ENCODE results near the gene TTC34.

The TTC34 gene

DNA sequence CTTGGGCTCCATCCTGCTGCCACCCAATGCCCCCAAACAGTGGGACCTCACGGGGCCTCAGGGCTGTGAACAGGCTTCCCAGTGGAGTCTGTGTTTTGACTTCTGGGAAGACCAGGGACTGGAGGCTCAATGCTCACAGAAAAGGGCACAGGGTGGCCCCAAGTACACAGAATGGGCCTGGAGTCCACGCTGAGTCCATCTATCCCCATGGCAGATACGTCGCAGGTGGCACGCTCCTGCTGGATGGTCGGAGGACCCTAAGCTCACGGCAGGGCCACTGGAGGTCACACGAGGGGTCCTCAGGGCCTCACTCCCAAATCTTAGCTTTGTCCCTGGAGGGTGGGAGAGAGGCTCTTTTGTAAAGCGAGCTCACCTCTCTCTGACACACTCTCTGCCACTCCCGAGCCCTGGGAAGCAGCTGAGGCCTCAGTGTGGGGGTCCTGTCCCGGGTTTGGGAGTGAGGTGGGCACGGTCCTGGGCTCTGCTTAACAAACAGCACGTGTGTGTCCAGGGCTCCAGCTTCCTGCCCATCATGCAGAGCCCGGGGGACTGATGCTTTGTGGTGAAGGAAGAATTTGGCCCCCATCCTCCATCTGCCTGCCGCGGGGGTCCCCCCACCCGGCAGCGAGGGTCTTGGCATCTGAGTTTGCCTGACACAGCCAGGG, 27.2 kb upstream of the TTC34 start:
- DNase-seq, result no peak

DNA sequence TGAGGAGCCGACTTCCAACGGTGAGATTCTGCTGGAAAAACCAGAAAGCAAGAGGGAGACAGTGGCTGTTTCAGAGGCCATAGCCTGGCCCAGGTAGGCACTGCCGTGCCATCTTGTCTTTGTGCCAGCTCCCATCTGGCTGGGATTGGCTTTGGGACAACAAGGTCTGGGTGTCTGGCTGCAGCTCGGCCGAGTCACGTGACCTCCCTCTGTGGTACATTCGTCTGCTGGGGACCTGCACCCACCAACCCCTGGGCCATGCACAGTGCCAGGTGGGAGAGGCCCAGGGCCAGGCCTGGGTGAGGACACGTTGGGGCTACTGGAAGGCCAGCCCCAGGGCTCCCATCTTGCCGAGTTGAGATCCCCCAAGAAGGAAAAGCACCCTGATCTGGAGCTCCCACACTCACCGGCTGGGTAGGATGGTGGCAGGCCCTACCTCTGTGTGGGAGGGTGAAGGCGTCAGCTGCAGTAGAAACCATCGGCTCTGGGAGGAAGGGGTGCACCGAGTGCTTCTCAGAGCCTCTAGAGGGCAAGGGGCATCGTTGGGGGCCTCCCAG, 25.3 kb upstream of the TTC34 start:
- DNase-seq, result no peak

DNA sequence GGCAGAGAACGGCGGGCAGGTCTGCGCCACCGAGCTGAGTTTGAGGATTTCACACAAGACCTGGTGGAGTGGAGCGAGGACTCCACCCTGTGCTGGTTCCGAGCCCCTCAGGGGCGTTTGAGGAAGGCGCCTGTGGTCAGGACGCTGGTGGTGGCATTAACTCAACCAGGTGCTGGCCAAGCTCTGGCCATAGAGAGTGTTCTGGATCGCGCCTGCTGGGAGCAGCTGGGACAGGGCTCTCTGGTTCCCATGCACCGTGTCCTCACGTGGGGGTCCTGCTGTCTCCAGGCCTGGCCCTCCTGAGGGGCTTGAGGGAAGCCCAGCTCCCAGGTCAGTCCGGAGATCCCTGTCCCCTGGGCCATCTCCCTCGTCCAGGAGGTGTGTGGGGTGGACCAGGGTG, 24.8 kb upstream of the TTC34 start:
- DNase-seq, result no peak

DNA sequence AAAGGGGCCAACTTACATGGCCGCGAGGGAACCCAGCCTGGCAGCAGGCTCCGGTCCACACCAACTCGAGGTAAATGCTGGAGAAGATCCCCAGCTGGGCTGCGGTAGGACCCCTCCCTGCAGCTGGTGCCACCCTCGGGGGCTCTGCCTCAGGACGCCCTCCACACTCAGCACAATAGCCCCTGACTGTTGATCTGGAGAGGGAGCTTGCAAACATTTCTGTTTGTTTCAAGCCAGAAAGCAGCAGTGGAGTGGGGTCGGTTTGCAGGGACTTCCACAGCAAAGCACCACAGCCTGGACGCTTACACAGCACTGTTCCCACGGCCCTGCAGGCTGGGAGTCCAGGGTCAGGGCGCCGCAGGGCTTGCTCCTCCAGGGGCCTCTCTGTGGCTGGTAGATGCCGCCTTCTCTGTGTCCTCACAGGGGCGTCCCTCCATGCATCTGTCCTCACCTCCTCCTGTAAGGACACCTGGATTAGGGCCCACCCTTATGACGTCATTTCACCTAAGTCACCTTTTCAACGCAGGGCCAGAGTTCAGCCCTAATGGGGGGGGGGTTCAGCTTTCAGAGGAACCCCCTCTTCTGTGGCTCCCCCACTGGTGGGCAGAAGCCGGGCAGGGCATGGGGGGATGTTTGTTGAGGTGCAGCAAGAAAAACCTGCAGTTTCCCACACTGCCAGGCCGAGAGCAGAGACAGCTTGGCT, 24.1 kb upstream of the TTC34 start:
- no peak for DNase-seq

DNA sequence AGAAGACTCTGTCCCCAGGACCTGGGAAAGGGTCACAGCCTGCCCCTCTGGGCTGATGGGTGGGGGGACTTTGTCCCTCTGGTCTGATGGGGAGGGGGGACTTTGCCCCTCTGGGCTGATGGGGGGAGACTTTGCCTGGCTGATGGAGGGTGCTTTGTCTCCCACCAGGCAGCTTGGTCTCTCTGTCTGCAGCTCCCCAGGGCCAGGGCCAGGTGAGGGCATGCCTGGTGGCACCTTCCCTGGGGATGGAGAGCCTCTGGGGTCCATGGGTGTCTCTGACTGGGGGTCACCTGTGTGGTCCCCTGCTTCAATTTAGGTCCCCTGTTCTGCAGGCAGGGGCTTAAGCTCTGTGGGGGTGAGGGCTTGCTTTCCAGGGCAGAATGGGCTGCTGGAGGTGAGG, 23.5 kb upstream of the TTC34 start:
- DNase-seq, result no peak

DNA sequence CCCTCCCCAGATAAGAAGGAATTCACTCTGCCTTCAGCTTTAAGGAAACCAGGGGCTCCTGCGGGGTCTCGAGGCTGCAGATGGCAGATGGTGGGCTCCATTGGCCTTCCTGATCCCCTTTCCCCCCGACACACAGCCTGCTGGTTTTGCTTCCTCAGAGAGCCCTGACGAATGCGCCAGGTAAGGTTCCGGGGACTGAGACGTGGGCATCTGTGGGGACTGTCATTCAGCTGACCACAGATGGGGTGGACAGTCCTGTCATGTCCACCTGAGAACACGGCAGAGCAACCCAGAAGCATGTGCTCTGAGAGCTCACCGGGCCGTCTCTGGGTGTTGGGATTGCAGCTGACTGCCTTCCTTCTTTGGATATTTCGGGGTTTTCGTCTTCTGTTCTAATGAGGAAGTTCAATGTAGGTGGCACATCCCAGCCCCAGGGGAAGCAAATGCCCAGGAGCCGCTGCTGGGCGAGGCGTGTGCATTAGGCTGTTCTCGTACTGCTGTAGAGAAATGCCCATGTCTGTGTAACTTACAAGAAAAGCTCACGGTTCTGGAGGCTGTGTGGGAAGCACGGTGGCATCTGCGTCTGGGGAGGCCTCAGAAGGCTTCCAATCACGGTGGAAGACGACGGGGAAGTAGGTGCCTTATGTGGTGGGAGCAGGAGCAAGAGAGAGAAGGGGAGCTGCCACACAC, 22.6 kb upstream of the TTC34 start:
- no peak for DNase-seq

DNA sequence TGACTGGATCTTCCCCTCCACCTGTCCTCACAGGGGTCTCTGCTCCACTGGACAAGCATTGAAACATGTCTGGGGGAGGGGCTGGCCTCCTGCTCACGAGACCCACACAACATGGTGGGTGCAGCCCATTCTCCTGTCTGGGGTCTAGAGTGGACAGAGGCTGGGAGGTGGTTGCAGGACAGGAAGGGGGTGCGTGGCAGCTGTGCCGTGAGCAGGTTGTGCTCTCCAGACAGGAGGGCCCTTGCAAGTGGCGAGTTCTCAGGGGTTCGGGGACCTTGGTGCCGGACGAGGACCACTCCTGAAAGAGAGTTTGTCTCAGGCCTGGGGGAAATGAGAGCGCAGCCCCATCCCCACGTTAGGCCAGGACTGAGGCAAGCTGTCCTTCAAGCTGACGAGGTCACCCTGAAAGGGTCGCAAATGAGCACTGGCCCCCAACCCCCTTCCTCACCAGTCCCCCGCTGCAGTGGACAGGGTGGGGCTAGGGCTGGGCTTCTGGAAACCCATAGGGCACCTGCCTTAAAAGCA, 21.2 kb upstream of the TTC34 start:
- DNase-seq, result no peak

DNA sequence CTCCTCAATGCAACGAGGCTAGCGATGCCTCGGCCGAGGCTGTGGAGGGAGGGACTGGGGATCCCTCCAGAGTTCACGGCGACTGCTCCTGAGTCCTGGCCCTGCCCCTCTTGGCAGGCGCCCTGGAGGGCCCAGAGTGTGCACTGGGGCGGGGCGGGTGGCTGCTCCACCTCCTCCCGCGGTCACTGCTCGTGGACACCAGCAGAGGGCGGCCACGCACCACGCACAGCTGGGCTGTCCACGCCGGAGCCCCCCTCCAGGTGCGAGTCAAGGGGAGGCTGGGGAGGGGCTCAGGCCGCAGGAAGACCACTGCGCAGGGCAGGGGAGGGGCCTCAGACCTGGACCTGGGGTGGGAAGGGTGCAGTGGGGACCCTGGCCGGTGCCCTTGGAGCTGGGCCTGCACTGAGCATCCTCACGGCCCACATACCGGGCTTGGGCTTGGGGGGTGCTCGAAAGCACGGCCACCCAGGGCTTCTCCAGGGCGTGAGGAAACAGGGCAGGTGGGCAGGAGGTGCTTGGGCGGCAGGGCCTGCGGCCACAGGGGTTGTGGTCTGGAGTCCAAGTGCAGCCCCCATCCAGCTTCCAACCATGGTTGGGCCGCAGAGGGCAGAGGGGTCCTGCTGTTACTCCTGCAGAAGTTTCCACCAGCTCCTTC, 20.6 kb upstream of the TTC34 start:
- DNase-seq, result peak; percentile 4

DNA sequence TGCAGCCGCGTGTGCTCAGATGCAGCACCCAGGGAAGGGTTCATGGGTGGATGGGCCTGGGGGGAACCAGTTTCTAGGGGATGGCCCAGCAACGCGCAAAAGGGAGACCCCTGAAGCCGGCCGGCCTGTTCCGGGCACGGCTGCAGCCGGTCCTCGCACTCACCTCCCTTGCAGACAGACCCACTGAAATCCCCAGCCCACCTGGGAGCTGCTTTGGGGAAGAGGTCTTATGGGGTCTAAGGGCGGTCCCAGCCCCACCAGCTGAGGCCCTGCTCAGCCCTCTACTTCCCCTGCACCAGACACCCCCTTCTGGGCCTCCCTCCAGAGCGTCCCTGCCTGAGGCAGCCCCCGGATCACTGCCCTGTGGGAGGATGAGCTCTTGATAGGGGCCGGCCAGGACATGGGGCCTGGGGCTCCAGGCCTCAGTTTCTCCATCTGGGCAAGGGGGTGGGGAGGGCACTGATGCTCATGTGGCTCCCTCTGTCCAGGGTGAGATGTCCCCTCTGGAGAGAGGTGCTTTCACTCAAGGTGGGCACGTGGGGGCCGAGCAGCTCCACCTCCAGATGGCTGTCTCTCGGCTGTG, 20.0 kb upstream of the TTC34 start:
- no peak for DNase-seq

DNA sequence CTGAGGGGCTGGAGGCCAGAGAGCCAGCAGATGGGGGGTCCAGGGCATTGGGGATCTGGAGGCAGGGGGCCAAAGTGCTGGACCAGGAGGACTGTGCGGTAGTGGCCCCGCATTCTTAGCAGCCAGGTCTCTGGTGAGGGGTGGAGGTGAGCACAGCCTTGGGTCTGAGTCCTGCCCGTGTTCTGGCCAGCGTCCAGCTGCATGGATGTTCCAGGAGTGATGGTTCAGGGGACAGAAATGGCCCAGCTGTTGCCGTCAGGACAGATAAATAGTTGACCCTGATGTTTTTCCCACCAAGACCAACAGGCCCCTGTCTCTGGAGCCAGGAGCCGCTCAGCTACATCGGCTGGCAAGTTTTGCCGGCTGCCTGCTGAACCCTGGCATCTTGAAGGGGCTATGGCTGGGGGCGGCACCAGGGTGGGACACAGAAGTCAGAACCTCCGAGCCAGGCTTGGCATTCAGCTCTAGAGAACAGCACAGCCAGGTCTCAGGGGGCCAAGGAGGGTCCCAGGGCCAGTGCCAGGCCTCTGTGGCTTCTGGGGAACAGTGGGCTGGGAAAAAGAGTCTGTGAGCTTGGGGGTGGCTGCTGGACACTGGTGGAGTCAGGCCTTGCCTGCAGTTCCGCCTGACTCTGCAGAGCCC, 19.4 kb upstream of the TTC34 start:
- no peak for DNase-seq

DNA sequence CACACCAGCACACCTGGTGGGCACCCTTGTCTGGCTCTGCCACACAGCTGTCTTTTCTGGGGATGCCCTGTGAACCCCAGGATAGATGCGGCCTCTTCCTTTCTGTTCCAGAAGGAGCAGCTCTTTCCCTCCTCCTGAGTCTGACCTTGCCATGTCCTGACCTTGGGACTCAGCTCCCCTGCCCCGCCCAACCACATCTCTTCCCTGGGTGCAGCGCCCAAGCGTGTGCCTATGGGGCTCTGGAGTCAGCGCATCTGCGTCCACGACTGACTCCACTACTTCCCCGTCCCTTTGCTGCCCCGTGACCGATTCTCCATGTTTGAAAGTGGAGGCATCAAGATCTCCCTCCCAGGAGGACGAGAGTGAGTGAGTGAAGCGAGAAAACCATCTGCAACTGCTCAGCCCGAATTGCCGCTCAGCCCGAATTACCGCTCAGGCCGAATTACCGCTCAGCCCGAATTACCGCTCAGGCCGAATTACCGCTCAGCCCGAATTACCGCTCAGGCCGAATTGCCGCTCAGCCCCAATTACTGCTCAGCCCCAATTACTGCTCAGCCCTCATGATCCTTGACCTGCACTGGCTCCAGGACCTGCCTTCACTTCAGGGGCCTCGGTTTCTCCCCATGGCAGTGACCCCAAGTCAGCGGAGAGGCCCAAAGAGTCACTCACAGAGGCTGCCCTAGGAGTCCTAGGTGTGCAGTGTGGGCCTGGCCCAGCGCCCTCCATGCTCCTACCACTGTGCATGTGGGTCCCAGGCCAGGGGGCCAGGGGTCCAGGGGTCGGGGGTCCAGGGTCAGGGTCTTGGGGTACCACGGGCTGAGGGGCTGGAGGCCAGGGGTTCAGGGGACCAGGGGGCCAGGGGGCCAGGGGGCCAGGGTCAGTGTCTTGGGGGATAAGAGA, 18.6 kb upstream of the TTC34 start:
- DNase-seq, result no peak

DNA sequence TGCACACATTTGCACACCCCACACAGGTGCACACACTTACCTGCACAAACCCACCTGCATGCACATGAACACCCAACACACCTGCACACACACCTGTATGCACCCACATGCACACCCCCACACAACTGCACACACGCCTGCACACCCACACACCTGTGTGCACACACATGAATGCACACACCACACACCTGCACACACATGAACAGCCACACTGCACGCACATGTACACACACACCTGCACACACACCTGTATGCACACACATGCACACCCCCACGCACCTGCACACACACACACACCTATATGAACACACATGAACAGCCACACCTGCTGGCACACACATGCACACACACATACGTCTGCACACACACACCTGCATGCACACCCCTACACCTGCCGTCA, 17.9 kb upstream of the TTC34 start:
- no peak for DNase-seq

DNA sequence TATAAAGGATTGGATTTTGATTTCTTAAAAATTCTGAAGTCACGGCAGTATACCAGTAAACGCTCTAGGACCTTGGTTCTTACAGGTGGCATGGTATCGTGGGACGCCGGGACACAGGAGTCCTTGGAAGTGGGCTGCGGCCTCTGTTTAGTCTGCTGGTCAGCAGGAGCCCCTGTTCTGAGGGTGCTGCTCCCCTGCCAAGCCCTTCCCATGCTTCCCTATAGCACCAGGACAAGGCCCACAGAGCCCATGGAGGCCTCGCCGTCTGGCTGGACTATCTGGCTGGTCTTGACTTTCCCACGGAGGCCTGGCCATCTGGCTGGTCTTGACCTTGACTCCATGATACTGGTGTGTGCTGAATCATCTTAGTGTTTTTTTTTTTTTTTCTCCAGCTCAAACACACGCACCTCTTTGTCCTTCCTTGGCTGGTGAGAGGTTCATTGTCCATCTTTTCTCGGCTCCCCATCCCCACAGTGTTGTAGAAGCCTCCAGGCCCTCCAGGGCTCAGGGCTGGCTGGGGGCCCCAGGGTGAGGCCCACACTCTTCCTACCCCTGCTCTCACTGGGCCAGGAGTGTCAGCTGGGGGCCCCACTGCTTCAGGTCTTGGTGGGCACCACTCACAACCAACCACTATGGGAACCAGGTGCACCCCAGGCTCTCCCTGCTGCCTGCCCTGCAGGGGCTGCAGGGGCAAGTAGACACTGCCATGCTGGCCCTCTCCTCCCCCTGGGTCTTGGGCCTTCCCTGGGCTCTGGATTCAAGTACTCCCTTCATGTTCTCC, 16.5 kb upstream of the TTC34 start:
- DNase-seq, result no peak

DNA sequence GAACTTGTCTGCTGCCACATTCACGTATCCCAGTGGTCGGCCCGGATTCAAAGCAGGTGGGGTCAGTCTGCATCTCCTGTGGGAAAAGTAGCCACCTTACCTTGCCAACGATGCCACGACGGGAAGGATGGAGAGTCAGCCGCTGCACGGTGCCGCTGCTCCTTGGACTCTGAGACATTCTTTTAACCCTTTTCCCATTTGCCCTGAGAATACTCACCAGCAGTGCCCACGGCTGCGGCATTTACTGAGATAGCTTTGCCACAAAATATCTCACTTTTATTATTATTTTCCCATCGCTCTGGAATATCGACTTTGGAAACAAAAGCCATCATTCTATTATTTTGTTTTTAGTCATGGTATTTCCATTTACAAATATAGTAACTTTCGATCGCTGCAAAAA, 15.3 kb upstream of the TTC34 start:
- no peak for DNase-seq

DNA sequence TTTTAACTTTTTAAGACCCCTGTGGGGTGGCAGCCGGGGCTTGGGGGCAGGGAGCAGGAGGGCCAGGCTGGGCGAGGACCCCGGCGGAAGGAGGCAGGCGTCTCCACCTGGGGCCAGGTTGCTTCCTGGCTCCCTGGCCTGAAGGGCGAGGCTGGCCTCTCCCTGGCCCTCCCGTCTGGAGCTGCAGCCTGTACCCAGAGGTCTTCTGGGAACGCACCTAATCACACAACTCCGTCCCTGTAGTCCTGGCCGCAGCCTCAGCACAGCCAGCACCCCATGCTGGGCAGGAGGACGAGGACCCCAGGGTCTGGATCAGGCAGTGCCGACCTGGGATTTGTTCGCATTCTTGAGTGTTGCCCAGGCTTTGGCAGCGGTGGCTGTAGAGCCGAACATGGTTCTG, 14.1 kb upstream of the TTC34 start:
- no peak for DNase-seq

DNA sequence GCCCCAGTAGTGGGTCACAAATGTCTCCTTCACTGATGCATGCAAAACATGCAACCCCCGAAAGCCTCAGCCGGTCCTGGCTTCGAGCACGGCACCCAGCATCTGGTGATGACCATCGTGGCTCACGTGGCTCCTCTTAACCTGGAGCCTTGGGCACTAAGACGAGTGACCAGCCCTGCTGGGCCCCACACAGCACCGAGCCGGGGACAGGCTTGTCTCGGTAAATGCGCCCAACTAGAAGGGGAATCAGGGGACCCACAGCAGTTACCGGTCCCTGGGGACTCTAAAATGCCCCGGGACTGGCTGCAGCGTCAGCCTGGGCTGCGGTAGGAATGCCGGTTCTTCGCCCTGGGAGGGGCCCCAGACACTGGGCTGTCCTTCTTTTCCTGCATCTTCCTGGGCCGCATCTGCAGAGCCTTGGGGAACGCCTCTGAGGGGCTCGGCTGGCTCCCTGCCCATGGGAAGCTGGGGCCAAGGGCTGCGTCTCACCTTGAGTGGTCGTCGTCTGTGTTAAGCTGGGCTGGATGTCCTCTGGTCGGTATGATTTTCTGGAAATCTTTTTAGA, 13.1 kb upstream of the TTC34 start:
- DNase-seq, result no peak

DNA sequence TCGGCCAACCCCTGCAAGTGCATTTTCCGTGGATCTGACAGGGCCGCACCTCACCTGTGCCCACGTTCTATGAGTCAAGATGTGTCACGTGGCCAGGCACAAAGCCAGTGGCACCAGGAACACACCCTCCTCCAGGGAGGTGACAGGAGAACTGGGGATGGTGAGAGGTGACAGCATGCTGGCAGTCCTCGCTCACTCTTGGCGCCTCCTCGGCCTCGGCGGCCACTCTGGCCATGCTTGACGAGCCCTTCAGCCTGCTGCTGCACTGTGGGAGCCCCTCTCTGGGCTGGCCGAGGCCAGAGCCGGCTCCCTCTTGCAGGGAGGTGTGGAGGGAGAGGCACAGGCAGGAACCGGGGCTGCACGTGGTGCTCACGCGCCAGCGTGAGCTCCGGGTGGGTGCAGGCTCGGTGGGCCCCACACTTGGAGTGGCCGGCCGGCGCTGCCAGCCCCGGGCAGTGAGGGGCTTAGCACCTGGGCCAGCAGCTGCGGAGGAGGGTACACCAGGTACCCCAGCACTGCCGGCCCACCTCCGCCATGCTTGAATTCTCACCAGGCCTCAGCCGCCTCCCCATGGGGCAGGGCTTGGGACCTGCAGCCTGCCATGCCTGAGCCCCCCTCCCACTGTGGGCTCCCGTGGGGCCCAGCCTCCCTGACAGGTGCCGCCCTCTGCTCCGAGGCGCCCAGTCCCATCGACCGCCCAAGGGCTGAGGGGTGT, 11.6 kb upstream of the TTC34 start:
- DNase-seq, result no peak

DNA sequence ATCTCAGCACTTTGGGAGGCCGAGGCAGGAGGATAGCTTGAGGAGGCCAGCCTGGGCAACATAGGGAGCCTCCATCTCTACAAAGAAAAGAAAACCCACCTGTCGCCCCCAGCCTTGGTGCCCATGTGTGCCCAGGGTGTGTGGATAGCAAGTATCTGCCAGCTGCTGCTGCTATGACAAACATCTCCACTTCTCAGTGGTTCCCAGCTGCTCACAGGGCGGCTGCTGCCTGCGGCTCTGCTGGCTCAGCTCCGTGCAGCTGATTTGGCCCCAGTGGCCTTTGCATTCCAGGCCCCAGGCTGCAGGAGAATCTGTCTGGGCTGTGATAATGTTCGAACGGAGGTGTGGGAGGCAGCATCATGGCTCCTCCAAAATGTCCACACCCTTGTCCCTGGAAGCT, 10.6 kb upstream of the TTC34 start:
- DNase-seq, result no peak

DNA sequence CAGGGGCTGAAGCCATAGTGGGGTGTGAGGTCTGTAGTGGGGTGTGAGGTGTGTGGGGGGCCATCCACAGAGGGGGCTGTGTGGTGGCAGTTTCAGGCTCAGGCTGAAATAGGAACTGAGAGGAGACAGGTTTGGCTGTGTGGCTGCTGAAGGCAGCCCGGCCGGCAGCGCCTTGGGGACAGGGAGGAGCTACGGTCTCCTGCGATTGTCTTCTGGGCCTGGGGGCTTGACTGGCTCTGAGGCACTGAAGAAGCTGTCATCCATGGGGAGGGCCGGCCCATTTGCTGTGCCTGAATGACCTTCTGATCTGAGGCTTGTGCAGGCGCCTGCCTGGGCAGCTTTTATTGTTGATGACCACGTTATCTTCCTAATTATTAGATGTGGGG, 10.0 kb upstream of the TTC34 start:
- DNase-seq, result no peak

Data from fibroblast of skin of scalp (primary cell).